Omental fat pad (tissue), 4 donors: ENCODE results near the gene CEP89. TPM values are rescaled to one million over a fixed set of nuclear protein-coding genes. Genes with fewer than 3 reads are reported as not detected.

Experiments
- ATAC-seq: fragments of 150-250 bp; one replicate; pipeline ENCODE4 v1.9.1; 2016; ENCODE audit warnings: mild to moderate bottlenecking, moderate library complexity; ENCODE audit not compliant: low FRiP score
- DNase-seq: peaks from one replicate; pipeline ENCODE4 v3.0.0-alpha.2; 2019; ENCODE audit warnings: low spot score
- total RNA-seq, 4 donors: library from RNA; depleted of rRNA; stranded (reverse); fragments of >200 nt; gene quantifications; one replicate each; pipeline ENCODE4 v1.1.0, GENCODE V29; 2016
- TF ChIP-seq, protein P1 (sequence below), 3 donors: fragments of 450-650 bp; IDR thresholded peaks; one replicate each; pipeline ENCODE4 v1.5.1; 2016 to 2017; ENCODE audit warnings: antibody characterized with exemption in 3 of 3, mild to moderate bottlenecking in 3 of 3, moderate library complexity in 2 of 3

CEP89 gene
- total RNA-seq, 4 donors from 2014 or later = 8.2 to 11.9 (median 10.5) TPM

DNA sequence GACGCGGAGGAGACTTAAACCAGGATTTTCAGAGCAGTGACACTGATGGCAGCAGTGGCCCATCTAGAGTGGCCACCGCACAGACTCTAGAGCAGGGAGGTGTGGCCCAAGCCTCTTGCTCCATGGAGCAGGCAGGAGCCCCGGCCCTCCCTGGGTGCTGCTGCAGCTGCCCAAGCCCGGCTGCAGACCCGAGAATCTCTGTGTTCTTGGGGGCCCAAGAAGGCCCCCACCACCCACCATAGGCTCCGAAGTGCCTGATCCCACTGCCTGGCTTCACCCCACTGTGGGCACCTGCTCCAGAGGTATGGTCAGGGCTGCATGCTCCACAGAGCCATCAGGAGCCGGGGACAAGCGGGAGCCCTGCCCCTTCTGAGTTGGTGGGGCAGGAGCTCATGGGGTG, 36.1 kb downstream of the CEP89 start:
- DNase-seq (no peak), ATAC-seq (no peak)
- TF ChIP-seq, protein P1, sequence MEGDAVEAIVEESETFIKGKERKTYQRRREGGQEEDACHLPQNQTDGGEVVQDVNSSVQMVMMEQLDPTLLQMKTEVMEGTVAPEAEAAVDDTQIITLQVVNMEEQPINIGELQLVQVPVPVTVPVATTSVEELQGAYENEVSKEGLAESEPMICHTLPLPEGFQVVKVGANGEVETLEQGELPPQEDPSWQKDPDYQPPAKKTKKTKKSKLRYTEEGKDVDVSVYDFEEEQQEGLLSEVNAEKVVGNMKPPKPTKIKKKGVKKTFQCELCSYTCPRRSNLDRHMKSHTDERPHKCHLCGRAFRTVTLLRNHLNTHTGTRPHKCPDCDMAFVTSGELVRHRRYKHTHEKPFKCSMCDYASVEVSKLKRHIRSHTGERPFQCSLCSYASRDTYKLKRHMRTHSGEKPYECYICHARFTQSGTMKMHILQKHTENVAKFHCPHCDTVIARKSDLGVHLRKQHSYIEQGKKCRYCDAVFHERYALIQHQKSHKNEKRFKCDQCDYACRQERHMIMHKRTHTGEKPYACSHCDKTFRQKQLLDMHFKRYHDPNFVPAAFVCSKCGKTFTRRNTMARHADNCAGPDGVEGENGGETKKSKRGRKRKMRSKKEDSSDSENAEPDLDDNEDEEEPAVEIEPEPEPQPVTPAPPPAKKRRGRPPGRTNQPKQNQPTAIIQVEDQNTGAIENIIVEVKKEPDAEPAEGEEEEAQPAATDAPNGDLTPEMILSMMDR (IDR thresholded peaks at IDR 0.05) = no peak

DNA sequence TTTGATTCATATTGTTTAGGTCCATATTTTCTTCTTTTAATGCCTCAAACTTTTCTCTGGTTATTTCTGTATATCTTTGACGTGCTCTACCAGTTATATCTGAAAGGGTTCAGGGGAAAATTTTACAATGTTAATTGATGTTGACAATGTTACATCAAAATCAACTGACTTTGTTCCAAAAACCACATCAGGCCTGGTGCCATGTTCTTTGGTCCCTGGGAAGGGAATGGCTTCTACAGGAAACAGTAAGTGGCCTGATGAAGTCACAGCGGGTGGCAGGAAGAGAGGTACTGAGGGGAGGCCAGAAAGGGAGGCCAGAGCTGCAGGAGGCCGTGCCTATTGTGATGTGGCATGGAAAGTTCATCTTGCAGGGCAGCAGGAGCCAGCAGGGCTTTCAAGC, 38.2 kb downstream of the CEP89 start:
- TF ChIP-seq, protein P1 (IDR thresholded peaks at IDR 0.05) = no peak

DNA sequence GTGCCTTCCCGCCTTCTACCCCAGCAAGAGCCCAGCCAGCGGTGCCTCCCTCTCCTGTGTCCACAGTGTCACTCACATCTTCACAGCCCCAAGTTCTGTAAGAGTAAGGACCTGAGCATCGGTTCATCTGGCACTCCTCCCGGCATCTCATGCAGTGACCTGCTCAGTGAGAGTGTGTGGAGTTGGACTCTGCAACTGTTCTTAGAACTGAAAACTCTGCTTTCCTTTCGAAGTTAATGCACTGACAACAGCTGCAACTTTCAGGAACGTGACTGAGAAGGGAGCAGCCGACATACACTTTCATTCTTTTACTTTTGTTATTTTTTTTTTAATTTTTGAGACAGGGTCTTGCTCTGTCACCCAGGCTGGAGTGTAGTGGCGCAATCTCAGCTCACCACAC, 41.2 kb downstream of the CEP89 start:
- TF ChIP-seq, protein P1 (IDR thresholded peaks at IDR 0.05) = no peak
- DNase-seq (no peak), ATAC-seq (no peak)

More for the DNA sequence above, 38.2 kb downstream of the CEP89 start:
- DNase-seq (no peak), ATAC-seq (no peak)

DNA sequence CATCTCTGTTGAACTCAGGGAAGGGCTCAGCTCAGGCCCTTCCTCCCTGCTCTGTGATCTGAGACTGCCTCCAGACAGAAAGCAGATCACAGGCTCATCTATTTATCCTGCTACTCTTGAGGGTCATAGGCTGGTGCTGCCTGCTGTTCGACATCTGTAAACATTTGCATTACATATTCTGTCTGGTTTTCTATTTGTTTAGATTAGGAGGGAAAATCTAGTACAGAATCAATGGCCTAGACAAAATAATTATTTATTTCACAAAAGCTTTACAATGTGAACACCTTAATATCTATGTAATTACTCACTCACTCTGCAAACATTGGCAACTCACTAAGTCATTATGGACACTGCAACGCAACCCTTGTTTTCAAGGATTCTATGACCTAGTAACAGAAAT, 43.0 kb downstream of the CEP89 start:
- ATAC-seq (no peak), DNase-seq (no peak)
- TF ChIP-seq, protein P1 (IDR thresholded peaks at IDR 0.05) = no peak

DNA sequence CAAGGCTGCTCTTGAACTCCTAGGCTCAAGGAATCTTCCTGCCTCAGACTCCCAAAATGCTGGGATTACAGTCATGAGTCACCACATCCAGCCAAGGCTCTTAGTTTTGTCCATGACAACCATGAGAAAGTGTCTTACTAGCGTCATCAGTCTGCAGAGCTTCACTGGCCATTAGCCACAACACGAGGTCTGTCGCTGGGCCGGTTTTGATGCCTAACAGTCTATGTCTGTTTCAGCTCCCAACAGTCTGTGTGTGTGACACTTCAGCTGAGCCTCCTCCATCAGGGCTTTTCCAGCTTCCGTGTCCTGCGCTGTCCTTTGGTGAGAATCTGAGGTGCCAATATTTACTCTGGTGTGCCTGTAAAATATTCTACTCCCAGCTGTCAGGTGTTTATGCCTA, 47.6 kb downstream of the CEP89 start:
- DNase-seq = no peak
- TF ChIP-seq, protein P1 (IDR thresholded peaks at IDR 0.05) = no peak
- no peak for ATAC-seq

DNA sequence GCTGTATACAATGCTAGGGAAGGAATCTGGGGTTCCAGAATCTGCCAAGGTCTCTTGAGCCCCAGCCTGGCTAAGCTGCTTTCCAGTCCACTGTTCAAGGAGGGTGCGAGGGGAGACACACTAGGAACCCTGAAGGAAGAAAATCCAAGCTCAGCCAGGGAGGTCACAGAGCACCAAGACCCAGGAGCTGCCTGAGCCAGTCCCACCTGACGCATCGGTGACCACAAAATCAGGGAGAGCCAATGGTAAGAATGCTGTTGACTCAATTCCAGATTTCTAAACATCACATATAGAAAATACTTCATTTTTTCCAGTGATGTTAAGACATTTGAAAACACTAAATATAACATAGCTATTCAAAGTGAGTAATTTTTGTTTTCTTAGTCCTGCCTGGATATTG, 50.1 kb downstream of the CEP89 start:
- no peak for ATAC-seq
- TF ChIP-seq, protein P1 (IDR thresholded peaks at IDR 0.05) = no peak
- no peak for DNase-seq

DNA sequence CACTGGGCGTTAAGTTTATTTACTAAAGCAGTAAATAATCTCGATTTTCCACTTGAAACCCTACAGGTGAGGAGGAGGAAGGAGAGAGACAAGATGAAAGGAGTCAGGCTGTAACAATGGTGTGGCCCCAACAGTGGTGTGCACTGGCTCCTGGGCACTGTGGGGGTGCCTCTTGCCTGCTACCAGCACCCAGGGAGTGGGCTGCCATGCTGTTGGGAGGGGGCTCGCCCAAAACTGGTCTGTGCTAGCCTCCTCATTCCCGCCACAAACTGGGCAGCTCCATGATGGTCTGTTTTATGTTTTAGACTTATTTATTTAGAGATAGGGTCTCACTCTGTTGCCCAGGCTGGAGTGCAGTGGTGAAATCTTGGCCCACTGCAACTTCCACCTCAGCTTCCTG, 52.4 kb downstream of the CEP89 start:
- ATAC-seq (no peak), DNase-seq (no peak)

More for the DNA sequence above, 52.4 kb downstream of the CEP89 start:
- TF ChIP-seq, protein P1 (IDR thresholded peaks at IDR 0.05) = no peak
